Hepatocyte (in vitro differentiated cells): ENCODE data around the gene CAPG.

Experiments
- EZH2 ChIP-seq: fragments of 200-600 bp; sonication (generic); IDR thresholded peaks from 2 replicates; pipeline ENCODE4 v1.6.1; 2016; ENCODE audit warnings: antibody characterized with exemption, mild to moderate bottlenecking, borderline replicate concordance
- TF ChIP-seq, protein P1 (sequence below): fragments of 200-600 bp; sonication (generic); IDR thresholded peaks from 2 replicates; pipeline ENCODE4 v1.5.1; 2016; ENCODE audit warnings: antibody characterized with exemption, mild to moderate bottlenecking; ENCODE audit not compliant: poor library complexity

DNA sequence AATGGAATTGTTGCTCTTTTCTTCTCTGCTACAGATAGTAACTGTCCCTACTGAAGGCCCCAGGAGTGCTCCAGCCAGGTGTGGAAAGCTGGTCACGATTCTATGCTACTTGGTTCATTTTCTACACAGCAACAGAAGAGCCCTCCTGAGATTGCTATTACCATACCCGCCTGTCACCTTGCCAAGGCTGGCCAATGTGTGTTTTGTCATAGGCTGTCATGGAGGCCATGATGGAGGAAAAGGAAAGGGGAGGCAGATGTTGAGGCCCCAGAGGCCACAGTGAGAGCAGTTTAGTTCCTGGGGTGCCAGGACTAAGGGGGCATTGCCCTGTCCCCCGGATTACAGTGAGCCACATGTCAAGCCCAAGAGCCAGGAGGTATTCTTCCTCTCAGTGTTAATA lies 54.6 kb downstream of the CAPG start:
- TF ChIP-seq, protein P1, sequence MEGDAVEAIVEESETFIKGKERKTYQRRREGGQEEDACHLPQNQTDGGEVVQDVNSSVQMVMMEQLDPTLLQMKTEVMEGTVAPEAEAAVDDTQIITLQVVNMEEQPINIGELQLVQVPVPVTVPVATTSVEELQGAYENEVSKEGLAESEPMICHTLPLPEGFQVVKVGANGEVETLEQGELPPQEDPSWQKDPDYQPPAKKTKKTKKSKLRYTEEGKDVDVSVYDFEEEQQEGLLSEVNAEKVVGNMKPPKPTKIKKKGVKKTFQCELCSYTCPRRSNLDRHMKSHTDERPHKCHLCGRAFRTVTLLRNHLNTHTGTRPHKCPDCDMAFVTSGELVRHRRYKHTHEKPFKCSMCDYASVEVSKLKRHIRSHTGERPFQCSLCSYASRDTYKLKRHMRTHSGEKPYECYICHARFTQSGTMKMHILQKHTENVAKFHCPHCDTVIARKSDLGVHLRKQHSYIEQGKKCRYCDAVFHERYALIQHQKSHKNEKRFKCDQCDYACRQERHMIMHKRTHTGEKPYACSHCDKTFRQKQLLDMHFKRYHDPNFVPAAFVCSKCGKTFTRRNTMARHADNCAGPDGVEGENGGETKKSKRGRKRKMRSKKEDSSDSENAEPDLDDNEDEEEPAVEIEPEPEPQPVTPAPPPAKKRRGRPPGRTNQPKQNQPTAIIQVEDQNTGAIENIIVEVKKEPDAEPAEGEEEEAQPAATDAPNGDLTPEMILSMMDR: no peak
- no peak for TF ChIP-seq EZH2
